GM12801 (cell line): Measurements from ENCODE around the gene HLA-DOB.

ENCODE experiments used
- CTCF ChIP-seq: IDR thresholded peaks from one replicate; pipeline ENCODE4 v1.5.1; 2011; ENCODE audit warnings: control low read depth; ENCODE audit not compliant: insufficient read length; ENCODE audit errors: extremely low read depth

Gene HLA-DOB

DNA sequence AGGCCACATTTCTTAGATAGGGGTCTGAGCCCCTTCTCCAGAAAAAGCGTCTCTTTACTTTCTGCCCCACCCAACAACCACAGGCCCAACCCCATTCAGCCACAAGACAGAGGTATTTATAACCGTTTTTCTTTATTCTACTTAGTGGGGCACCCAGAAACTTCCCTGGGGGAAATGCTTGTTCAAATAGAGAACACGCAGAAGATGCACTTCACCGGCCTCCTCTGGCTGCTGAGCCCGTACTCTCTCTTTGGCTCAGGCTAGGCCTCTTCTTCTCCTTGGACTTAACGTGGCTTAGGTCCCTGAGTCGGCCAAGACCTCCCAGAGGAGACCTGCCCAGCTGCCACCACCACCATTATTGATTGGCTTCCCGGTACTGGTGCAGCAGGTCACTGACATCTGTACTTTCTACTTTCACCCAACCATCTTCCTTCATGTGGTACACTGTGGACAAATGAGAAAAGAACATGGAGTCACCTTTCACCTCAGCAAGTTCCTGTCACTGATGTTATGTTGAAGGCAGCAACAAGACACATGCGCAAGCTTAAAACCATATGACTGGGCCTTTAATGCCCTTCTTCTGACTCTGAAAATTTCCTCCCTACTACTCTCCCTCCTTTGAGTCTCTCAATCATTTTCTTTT lies 23.9 kb upstream of the HLA-DOB start:
- TF ChIP-seq CTCF: no peak

DNA sequence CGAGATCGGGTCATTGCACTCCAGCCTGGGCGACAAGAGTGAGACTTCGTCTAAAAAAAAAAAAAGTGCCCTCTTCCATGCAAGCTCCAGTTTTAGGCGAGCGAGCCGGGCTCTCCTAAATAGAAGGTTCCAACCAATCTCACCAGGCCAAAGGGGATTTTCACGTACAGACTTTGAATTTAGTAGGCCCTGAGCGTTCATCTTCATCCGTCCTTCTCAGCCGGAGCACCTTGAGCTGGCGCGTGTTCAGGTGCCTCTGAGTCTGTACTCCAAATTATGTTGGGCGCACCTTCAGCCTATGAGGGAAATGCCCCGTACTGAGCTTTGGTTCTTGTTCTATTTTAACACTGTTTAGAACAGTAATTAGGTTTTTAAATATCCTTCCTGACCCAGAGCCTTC lies 22.6 kb upstream of the HLA-DOB start:
- no peak for TF ChIP-seq CTCF

- no peak for TF ChIP-seq CTCF
These were observed 21.5 kb upstream of the HLA-DOB start, which contains the start of gene TAP2 for GRCh38 chr6:32838114-32838958. Gene TAP2 (minus strand): TSS chr6:32838739. CDS start chr6:32838233, 506 bp downstream.

DNA sequence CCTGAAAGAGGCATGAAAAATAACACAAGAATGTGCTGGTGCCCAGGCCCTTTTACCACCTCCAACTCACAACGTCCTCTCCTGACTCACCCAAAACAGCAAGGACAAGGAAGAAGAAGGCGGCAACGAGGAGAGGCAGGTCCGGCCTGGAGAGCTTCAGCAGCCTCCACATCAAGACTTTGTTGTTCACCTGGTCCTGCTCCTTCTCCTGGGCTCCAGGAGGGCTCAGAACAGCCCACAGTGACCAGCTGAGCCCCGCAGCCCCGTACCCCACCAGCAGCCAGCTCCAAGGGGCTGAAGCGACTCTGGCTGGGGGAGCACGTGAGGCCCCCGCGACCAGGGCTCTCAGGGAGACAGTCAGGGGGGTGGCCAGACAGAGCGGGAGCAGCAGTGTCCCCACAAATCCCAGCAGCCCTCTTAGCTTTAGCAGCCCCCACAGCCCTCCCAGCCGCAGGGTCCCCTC lies 20.9 kb upstream of the HLA-DOB start:
- no peak for TF ChIP-seq CTCF

GRCh38 chr6:32836873-32837272 lies 20.1 kb upstream of the HLA-DOB start:
- no peak for TF ChIP-seq CTCF

GRCh38 chr6:32835167-32835893 lies 18.5 kb upstream of the HLA-DOB start:
- TF ChIP-seq CTCF: no peak

DNA sequence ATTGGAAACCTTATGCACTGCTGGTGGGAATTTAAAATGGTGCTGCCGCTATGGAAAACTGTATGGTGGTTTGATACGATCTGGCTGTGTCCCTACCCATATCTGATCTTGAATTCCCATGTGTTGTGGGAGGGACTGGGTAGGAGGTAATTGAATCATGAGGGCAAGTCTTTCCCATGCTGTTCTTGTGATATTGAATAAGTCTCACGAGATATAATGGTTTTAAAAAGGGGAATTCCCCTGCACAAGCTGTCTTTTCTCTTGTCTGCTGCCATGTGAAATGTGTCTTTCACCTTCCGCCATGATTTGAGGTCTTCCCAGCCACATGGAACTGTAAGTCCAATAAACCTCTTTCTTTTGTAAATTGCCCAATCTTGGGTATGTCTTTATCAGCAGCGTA lies 16.9 kb upstream of the HLA-DOB start:
- no peak for TF ChIP-seq CTCF
